Fibroblast of skin of right biceps (primary cell): ENCODE data around the gene HSFY2.
"Not testable (repeated sequence)": the region's sequence is repeated elsewhere in the genome, so short reads cannot be mapped to it uniquely, and the experiment has no call there.

Experiments
- DNase-seq: peaks from one replicate; pipeline ENCODE4 v3.0.0-alpha.2; 2013

The HSFY2 gene

GRCh38 chrY:18773635-18774034 is at the start of gene HSFY2:
TSS of gene HSFY2 (minus strand) at chrY:18773735. CDS start at chrY:18773618, 117 bp downstream.
- not testable (repeated sequence) for DNase-seq

- DNase-seq = not testable (repeated sequence)
Observed at GRCh38 chrY:18815751-18816150, 42.2 kb upstream of the HSFY2 start.

GRCh38 chrY:18788757-18789406 is 15.3 kb upstream of the HSFY2 start:
- DNase-seq = not testable (repeated sequence)

- DNase-seq = not testable (repeated sequence)
Observed at GRCh38 chrY:18754077-18754476, 19.5 kb downstream of the HSFY2 start.

GRCh38 chrY:18753133-18753815 is 20.3 kb downstream of the HSFY2 start:
- DNase-seq = not testable (repeated sequence)

GRCh38 chrY:18723714-18724113 is 49.8 kb downstream of the HSFY2 start:
- not testable (repeated sequence) for DNase-seq
